ENCODE measurements around the gene IL15RA.
"Not testable (repeated sequence)": the region's sequence is repeated elsewhere in the genome, so short reads cannot be mapped to it uniquely, and the experiment has no call there.

IL15RA gene

DNA sequence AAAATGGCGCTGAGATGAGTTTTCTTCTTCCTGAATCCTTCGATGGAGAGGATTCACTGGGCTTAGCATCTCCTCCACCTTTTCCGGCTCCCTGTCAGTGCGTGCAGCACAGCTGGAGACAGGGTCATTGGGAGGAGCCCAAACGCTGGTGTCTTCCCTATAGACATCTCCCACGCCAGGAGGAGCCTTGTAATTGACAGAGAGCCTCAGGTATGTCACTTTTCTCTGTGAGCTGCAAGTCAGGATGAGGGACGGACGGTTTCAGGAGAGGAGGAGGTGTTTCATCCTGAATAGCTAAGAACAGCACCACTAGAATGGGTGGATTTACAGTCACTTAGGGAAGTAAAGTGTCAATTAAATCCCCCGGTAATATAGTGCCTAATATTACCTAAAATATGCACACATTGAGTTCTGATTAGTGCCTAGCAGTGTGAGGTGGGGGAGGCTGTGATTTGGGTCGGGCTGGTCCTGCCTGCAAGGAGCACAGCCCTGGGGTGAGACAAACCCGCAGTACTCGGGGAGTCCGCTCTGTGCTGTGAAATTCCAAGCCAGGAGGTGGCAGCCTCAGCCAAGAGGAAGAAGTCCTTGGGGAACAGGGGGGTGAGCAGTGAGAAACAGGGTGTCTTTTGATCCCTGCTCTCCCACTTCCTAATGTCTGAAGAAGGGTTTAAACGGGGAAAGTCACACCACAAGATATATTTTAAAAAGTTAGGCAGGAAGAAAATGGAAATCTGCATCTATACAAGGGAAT, 28.2 kb downstream of the IL15RA start:
- DNase-seq, result peak; percentile 25

- DNase-seq, result no peak
These were observed 29.1 kb downstream of the IL15RA start for GRCh38 chr10:5948208-5948585.

GRCh38 chr10:5947471-5948207, 29.7 kb downstream of the IL15RA start:
- no peak for DNase-seq

- DNase-seq, result no peak
These were observed 30.6 kb downstream of the IL15RA start for GRCh38 chr10:5946786-5947185.

GRCh38 chr10:5946419-5946775, 30.9 kb downstream of the IL15RA start:
- not testable (repeated sequence) for DNase-seq

DNA sequence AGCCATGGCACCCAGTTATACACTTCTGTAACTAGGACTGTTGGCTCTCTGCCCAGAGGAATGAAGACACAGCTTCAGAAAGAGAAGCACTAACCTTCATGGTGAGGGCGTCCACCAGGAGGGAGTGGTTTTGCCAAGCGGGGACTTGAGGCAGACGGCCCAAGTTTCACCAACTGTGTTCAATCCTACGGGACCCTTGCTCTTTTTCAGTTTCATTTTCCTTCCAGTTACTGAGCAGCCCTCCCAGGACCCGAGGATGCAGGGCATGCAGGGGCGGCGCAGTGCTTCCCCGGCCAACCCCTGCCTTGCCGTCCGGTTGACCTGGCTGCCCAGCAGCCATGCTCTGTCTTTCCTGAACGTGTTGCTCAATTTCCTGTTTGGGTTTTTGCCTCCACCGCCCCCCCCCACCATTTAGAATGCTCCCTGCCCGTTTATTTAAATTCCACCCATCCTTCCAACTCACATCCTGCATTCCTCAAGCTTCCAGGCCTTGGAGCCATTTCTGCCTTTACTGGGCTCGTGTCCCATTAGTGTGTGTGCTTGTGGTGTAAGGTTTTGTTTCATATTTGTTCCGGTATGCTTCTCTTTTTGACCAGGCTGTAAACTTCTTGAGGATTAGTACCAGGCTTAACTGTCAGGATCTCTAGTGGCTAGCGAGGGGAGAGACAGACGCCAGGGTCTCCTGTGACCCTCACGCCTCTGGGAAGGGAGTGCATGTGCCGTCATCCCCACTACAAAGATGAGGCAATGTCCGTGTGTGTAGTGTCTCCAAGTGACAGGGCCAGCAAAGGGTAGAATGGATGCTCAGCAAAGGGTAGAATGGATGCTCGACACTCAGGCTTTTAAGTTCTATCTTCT, 31.6 kb downstream of the IL15RA start:
- peak; percentile 51 for DNase-seq

GRCh38 chr10:5945190-5945509, 32.2 kb downstream of the IL15RA start:
- no peak for DNase-seq

GRCh38 chr10:5944389-5945189, 32.8 kb downstream of the IL15RA start:
- DNase-seq, result peak; percentile 16

- peak; percentile 22 for DNase-seq
These were observed 33.8 kb downstream of the IL15RA start for GRCh38 chr10:5943536-5943935.

- peak; percentile 69 for DNase-seq
These were observed 34.9 kb downstream of the IL15RA start for GRCh38 chr10:5942474-5942873.

DNA sequence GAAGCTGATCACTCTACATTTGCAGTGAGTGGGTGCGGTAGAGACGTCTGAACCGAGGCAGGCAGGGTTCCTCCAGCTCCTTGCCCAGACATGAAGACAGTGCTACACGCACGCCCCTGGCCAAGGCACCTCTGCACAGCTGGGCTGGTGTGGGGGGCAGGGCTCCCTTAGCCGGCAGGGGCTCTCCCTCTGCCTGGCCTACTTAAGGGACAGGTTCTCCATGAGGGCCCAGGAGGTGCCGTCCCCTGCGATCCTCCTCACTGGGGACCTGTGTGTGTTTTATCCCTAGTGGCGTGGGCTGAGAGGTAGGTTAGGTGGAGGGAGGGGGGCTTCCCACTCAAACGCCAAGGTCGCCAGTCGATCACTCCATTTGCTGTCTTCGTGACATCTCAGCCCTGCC, 35.3 kb downstream of the IL15RA start:
- no peak for DNase-seq

DNA sequence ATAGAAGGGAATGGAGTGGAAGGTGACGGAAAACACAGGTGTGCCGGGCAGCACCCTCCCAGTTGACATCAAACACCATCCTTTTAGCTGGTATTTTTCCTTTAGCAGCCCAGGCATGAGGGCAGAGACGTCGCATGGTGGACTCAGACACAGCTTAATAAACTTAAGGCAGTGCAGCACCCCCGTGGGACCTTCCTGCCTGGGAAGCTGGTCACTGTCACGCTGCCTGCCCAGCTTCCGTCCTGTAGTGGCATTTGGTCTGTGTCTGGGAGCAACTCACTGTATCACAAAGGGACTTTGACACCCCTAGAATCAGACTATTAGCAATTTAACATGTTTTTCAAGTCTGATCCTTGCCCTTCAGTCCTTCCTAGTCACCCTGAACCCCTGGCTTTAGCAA, 35.8 kb downstream of the IL15RA start:
- DNase-seq, result no peak

DNA sequence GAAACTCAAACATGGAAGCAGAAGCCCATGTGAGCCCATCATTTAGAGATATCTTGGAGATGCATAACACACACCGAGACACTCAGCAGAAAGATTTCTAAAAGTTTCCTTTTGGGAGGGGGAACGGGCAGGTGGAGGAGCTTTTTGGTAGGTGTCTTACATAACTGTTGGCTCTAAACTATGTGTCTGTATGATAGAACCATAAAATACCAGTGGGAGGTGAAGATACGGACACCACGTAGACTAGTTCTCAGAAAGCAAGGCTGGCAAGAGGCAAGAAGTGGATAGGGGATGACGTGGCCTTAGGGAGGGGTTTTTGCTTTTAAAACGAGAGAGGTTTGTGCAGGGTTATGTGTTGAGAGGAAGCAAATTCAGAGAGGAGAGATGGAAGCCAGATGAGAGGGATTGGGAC, 36.5 kb downstream of the IL15RA start:
- no peak for DNase-seq

DNA sequence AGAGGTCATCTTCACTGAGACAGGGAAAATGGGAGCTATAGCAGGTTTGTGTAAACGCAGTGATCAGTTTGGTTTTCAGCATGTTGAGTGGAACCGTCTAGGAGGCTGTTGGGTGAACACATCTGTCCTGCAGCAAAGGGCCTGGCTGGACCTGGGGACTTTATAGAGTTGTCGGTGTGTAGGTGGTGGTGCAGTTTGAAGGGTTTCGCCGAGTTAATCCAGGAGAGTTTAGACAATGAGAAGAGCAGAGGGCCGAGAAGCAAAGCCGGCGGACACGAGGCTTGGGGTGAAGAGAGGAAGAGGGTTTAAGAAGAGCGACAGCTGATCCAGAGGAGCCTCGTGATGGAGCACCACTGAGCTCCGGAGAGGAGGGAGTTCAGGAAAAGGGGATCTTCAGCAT, 39.1 kb downstream of the IL15RA start:
- DNase-seq, result no peak

- no peak for DNase-seq
These were observed 40.3 kb downstream of the IL15RA start for GRCh38 chr10:5937016-5937415.

DNA sequence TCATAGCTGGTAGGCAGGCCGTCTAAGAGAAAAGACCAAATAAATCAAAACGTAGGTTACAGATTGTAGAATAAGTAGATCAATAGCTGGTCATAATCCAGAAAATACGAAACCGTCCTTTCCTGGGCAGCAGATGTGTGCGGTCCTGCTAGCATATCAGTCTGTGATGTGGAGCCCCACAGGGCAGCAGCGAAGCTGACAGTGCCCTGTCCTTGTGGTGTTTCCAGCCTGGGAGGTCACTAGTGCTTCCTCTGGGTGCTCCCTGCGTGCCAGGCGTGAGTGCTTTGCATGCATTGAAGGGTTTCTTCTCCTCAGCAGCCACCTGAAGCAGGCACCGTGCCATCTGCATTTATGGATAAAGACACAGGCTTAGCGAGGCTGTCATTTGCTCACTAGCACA, 41.7 kb downstream of the IL15RA start:
- DNase-seq, result no peak

DNA sequence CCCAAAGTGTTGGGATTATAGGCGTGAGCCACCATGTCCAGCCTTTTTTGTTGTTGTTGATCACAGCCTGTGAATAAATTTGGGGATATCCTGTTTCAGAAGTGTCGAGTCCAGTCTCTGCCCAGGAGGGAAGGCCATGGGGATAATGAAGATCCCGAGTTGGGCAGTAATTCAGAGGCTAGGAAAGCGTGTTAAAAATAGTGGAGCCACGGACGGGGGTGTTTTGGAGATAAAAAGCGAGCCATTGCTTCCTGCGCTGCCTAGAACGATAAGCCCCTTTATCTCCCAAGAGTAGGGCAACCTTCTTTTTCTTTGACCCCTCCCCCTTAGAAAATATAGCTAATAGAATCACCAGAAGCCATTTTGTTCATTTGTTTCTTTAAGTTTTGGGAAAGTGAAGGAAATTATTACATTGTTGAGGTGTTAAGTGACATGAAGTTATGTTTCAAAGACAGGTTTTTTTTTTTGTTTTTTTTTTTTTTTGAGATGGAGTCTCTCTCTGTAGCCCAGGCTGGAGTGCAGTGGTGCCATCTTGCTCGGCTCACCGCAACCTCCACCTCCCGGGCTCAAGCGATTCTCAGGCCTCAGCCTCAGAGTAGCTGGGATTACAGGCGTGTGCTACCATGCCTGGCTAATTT, 43.3 kb downstream of the IL15RA start:
- DNase-seq, result no peak

GRCh38 chr10:5932345-5932744, 45.0 kb downstream of the IL15RA start:
- peak; percentile 12 for DNase-seq

DNA sequence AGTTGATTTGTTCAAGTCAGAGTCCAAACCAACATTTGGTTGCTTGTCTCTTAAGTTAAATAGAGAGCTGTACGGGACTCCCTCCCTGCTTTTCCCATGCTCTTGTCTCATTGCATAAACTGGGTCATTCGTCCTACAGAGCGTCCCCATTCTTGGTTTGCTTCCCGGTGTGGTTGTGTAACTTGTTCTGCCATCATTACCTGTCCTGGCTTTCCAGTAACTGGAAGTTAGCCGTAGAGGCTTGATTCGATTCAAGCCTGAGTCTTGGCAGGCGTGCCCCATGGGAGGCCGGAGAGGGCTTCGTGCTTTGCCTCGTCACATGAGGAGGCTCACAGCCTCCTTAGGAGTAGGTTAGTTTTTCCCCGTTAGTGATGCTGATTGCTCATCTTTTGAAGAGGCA, 47.1 kb downstream of the IL15RA start:
- no peak for DNase-seq

GRCh38 chr10:5929442-5929841, 47.9 kb downstream of the IL15RA start:
- no peak for DNase-seq

GRCh38 chr10:5927306-5927705, 50.0 kb downstream of the IL15RA start:
- no peak for DNase-seq

- DNase-seq, result no peak
These were observed 52.5 kb downstream of the IL15RA start for GRCh38 chr10:5924889-5925288.
